ENCODE measurements around the gene AUTS2. TPM values are rescaled to one million over a fixed set of nuclear protein-coding genes. Genes with fewer than 3 reads are reported as not detected.

Gene AUTS2
- total and polyA plus RNA-seq, 9 of the 15 experiments (the other 6 are each of a cell fraction or from before 2014, with no cell fraction given), result 0.58 TPM; not detected in 8

DNA sequence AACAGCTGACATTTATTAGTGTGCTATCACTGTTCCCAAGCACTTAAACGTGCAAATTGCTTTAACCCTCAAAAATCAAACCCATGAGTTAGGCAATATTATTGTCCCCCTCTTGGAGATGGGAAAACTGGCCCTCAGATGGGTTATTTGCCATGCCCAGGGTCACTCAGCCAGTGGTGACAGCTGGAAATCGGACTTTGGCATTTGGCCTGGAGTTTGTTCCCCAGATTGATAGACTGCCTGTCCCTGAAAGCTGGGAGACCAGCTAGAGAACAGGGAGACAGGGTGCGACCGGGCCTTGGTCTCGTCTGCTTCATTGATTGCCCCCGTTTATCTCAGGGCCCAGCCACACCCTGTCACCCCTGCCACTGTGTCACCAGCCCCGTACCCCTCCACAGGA, 1167.4 kb downstream of the AUTS2 start (continued):
- TF ChIP-seq ZNF586 (CRISPR knock-in tag; conservative IDR thresholded peaks at IDR 0.05) (no peak), FOSL1 (tag; conservative IDR thresholded peaks at IDR 0.05) (no peak)

DNA sequence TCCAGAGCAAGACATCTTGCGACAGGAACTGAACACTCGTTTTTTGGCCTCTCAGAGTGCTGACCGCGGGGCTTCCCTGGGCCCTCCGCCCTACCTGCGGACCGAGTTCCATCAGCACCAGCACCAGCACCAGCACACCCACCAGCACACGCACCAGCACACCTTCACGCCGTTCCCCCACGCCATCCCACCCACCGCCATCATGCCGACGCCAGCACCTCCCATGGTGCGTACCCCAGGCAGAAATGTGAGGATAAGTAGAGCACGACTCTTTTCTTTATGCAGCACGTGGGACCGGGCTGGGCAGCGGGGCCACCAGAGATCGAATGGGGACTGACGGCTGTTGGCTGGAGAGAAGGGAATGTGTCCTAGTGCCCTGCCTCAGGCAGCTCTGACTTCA, 1167.8 kb downstream of the AUTS2 start:
- Histone ChIP-seq H3K27me3 (ENCODE audit: control insufficient read depth in 2 of 2, insufficient read depth in 2 of 2, low read length in 2 of 2) (peaks cover 28 to 41% of the 10 kb centered on the region in 2 experiments), H3K4me3 (no peak overlapping the region), H3K36me3 (ENCODE audit: control insufficient read depth, insufficient read depth, low read length) (no peaks in the 10 kb centered on the region), H3K9me3 (replicated peaks; ENCODE audit: control insufficient read depth, insufficient read depth, low read depth, low read length) (no peaks in the 10 kb centered on the region), H3K4me1 (replicated peaks in 1 of 2; ENCODE audit: control insufficient read depth in 2 of 2, insufficient read depth in 2 of 2, low read length in 2 of 2) (no peaks in the 10 kb centered on the region), H3K9me1 (ENCODE audit: control insufficient read depth, insufficient read depth, low read length) (peaks cover 7% of the 10 kb centered on the region), H4K20me1 (replicated peaks; ENCODE audit: control insufficient read depth, insufficient read depth, low read length) (no peaks in the 10 kb centered on the region; the same call in 1 of the 2 replicates), H3K27ac (ENCODE audit: extremely low read depth, low read depth, low read length) (no peak overlapping the region), H2AFZ (ENCODE audit: low read depth, low read length) (no peak overlapping the region), H3K9ac (ENCODE audit: insufficient read depth in 1 of 2, low read depth in 2 of 2, low read length in 2 of 2) (no peak overlapping the region), H3K4me2 (ENCODE audit: insufficient read depth, low read length) (no peak overlapping the region), H3K79me2 (ENCODE audit: control insufficient read depth, insufficient read depth, low read length) (no peaks in the 10 kb centered on the region)
- intact Hi-C loops (cut with micrococcal nuclease), result no loop called here
- in situ Hi-C loops (cut with MboI), result no loop called here
- ChIA-PET CTCF (ENCODE audit: low intra/inter-chr PET ratio) (no interaction called here), POLR2A (no interaction called here)
- TF ChIP-seq STAG1 (CRISPR knock-in tag; IDR thresholded peaks at IDR 0.05; ENCODE audit: borderline replicate concordance), result no peak
- no peak for TF ChIP-seq ZFP36 (IDR thresholded peaks at IDR 0.05; ENCODE audit: low read depth, low read length, partially characterized antibody)
- no peak for TF ChIP-seq DIDO1 (tag; IDR thresholded peaks at IDR 0.05; ENCODE audit: low read depth)
- no TSS peak for BruUV-seq (replicated peaks)
- ATAC-seq, result no peak
- no peak for DNase-seq (ENCODE audit: extremely low read depth in 1 of 4, low spot score in 3 of 4)
- WGBS (ENCODE audit: insufficient coverage, low coverage, missing lambda C conversion rate), result under 1% methylated on average over 21 of the region's 21 CpGs
- no peak for FAIRE-seq

DNA sequence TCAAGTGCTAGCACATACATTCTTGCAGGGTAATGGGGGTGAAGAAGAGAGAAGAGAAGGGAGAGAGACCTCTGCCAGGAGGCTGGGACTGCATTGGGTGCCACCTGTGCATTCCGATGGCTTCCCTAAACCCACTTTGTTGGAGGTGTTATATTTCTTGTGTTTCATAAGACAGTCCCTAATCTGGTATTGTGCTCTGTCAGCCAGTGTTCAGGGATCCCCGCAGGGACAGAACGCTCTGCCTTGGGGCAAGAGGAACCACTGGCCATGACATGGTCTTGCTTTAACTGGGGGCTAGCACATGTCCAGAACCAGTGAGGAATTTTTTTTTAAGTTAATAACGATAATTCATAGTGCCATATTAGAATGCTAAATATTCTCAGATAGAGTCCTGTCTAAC, 1168.4 kb downstream of the AUTS2 start:
- FAIRE-seq (no peak), DNase-seq (ENCODE audit: extremely low read depth in 1 of 4, low spot score in 3 of 4) (no peak), ATAC-seq (no peak)
- no peaks in the 10 kb centered on the region for H3K79me2 ChIP-seq (ENCODE audit: control insufficient read depth, insufficient read depth, low read length)
- H4K20me1 ChIP-seq (replicated peaks; ENCODE audit: control insufficient read depth, insufficient read depth, low read length), result no peaks in the 10 kb centered on the region; the same call in 1 of the 2 replicates
- no peak overlapping the region for H3K4me3 ChIP-seq
- no peak overlapping the region for H3K9ac ChIP-seq (ENCODE audit: insufficient read depth in 1 of 2, low read depth in 2 of 2, low read length in 2 of 2)
- H3K4me1 ChIP-seq (replicated peaks in 1 of 2; ENCODE audit: control insufficient read depth in 2 of 2, insufficient read depth in 2 of 2, low read length in 2 of 2), result no peaks in the 10 kb centered on the region
- no peaks in the 10 kb centered on the region for H3K36me3 ChIP-seq (ENCODE audit: control insufficient read depth, insufficient read depth, low read length)
- CTCF ChIA-PET (ENCODE audit: low intra/inter-chr PET ratio), result no interaction called here
- no peak overlapping the region for H3K4me2 ChIP-seq (ENCODE audit: insufficient read depth, low read length)
- intact Hi-C loops (cut with micrococcal nuclease) (no loop called here), in situ Hi-C loops (cut with MboI) (no loop called here)
- BruUV-seq (replicated peaks), result no TSS peak
- H3K9me3 ChIP-seq (replicated peaks; ENCODE audit: control insufficient read depth, insufficient read depth, low read depth, low read length), result no peaks in the 10 kb centered on the region
- 2% methylated on average over 4 of the region's 4 CpGs for WGBS (ENCODE audit: insufficient coverage, low coverage, missing lambda C conversion rate)
- H2AFZ ChIP-seq (ENCODE audit: low read depth, low read length), result no peak overlapping the region
- POLR2A ChIA-PET, result interaction anchor here (0.5 kb wide), 1 partner anchor 757 kb away, joined by 3 read pairs; no protein-coding TSS in a partner anchor
- H3K9me1 ChIP-seq (ENCODE audit: control insufficient read depth, insufficient read depth, low read length), result peaks cover 7% of the 10 kb centered on the region
- H3K27me3 ChIP-seq (ENCODE audit: control insufficient read depth in 2 of 2, insufficient read depth in 2 of 2, low read length in 2 of 2), result peaks cover 31 to 45% of the 10 kb centered on the region in 2 experiments
- H3K27ac ChIP-seq (ENCODE audit: extremely low read depth, low read depth, low read length), result no peak overlapping the region
- no peak for TF ChIP-seq CTBP1 (IDR thresholded peaks at IDR 0.05; ENCODE audit: borderline replicate concordance)
- TF ChIP-seq RB1 (IDR thresholded peaks at IDR 0.05; ENCODE audit: low read depth), result no peak
- TF ChIP-seq POLR3G (IDR thresholded peaks at IDR 0.05; ENCODE audit: extremely low read depth, insufficient read length, insufficient replicate concordance), result no peak
- no peak for TF ChIP-seq CBX1 (IDR thresholded peaks at IDR 0.05; ENCODE audit: low read depth)
- no peak for TF ChIP-seq E2F3 (CRISPR knock-in tag; IDR thresholded peaks at IDR 0.05)
- TF ChIP-seq CREBBP (IDR thresholded peaks at IDR 0.05; ENCODE audit: low read depth, low read length), result no peak
- TF ChIP-seq NFXL1 (CRISPR knock-in tag; IDR thresholded peaks at IDR 0.05), result no peak
- no peak for TF ChIP-seq SRSF1 (IDR thresholded peaks at IDR 0.05; ENCODE audit: low read depth, low read length)
- TF ChIP-seq FOXK2 (conservative IDR thresholded peaks at IDR 0.05 in 1 of 2, IDR thresholded peaks at IDR 0.05 in 1 of 2; ENCODE audit: low read depth in 2 of 2), result no peak
- no peak for TF ChIP-seq SRSF9 (IDR thresholded peaks at IDR 0.05; ENCODE audit: borderline replicate concordance, low read depth, low read length)
- no peak for TF ChIP-seq ZNF165 (CRISPR knock-in tag; IDR thresholded peaks at IDR 0.05; ENCODE audit: borderline replicate concordance)
- TF ChIP-seq ELF4 (CRISPR knock-in tag; IDR thresholded peaks at IDR 0.05), result no peak
